Measurements from ENCODE around the gene ZKSCAN5. TPM values are rescaled to one million over a fixed set of nuclear protein-coding genes. Genes with fewer than 3 reads are reported as not detected.

Gene ZKSCAN5
- total RNA-seq, 4 donors from 2014 or later, result 4.5 to 8.7 (median 5.9) TPM

DNA sequence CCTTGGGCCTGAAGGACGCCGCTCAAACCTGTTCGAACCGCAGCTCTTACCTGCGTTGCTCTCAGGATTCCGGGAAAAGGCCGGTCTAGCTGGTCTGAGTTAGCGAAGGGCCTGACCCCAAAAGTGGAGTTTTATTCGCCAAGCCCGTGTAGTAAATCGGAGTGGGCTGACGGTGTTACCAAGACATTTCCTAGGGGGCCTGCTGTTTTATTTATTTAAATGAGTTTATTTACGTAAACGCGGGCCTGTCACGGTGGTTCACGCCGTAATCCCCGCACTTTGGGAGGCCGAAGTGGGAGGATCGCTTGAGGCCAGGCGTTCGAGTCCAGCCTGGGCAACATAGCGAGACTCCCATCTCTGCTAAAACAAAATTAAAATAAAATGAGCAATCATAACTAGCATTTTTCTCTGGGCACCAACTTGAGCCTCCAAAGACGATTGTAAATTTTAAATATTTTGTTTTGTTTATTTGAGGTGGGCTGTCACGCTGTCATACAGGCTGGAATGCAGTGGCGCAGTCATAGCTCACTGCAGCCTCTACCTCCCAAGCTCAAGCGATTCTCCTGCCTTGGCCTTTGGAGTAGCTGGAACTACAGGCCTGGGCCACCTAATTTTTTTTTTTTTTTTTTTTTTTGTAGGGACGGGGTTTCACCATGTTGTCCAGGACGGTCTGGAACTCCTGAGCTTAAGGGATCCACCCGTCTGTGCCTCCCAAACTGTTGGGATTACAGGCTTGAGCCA lies 54.9 kb downstream of the ZKSCAN5 start:
- intact Hi-C loops (cut with DNase I; ENCODE audit: low total_unique reads), result no loop called here
- Histone ChIP-seq H3K4me1 (peaks cover 17 to 48% (median 23%) of the 10 kb centered on the region in 4 donors), H3K36me3 (peaks cover 0 to 43% (median 21%) of the 10 kb centered on the region in 4 donors)

DNA sequence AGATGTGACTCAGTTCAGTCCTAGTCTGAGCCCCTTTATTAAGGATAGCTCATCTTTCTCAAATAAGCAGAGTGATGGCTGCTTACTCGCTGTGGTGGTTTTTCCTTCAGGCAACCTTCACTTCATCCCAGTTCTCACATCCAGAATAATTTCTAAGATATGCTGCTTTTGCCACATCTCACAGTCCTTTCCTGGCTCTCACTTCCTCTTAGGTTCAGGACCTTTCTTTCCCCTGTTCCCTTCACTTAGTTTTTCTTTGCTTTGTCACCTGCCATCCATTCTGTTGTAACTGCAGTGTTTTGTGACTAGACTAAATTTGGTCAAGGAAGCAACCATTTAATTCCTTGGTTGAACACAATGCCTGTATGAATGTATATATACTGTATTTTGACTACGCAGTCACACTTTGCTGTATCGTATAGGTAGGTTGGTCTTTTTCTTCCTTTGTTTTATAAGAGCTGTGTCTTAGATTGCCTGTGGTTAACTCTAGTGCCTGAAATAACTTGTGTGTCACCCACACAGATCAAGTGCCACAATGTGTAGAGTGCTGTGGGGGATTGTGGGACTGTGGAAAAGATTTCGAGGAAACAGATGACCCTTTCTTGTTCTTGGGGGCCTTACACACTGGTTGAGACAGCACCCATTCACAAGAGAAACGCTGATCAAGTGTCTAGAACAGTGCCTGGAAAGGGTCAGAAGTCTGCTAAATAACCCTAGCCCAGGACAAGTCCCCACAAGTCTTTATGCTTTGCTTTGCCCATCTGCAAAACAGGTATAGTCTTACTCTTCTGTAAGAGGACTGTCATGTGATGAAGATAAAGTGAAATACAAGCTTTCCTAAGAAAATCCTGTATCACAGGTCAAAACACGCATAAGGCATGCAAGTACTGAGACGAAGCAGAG lies 56.6 kb downstream of the ZKSCAN5 start:
- DNase-seq, result no peak
- Histone ChIP-seq H3K27ac (peak overlapping the region in 1 of 4 donors; percentile 96), H3K4me1 (peaks cover 17 to 48% (median 23%) of the 10 kb centered on the region in 4 donors), H3K36me3 (peaks cover 0 to 57% (median 26%) of the 10 kb centered on the region in 4 donors), H3K9me3 (no peaks in the 10 kb centered on the region), H3K27me3 (no peaks in the 10 kb centered on the region), H3K4me3 (no peak overlapping the region)
- 93 to 96% methylated on average over 6 to 7 of the region's 7 CpGs for WGBS, 2 donors (ENCODE audit: low coverage in 1 of 2)
- intact Hi-C loops (cut with DNase I; ENCODE audit: low total_unique reads), result no loop called here
- in situ Hi-C loops (cut with MboI; ENCODE audit: low pct_ligation_motif_present in 1 of 4, low pct_unique_long_range_greater_than_20kb in 1 of 4, low sequenced_read_pairs in 3 of 4), result no loop called here
- no peak for TF ChIP-seq POLR2AphosphoS5 (IDR thresholded peaks at IDR 0.05)
- TF ChIP-seq EP300 (IDR thresholded peaks at IDR 0.05; ENCODE audit: low read depth), result no peak
- TF ChIP-seq, protein P1, sequence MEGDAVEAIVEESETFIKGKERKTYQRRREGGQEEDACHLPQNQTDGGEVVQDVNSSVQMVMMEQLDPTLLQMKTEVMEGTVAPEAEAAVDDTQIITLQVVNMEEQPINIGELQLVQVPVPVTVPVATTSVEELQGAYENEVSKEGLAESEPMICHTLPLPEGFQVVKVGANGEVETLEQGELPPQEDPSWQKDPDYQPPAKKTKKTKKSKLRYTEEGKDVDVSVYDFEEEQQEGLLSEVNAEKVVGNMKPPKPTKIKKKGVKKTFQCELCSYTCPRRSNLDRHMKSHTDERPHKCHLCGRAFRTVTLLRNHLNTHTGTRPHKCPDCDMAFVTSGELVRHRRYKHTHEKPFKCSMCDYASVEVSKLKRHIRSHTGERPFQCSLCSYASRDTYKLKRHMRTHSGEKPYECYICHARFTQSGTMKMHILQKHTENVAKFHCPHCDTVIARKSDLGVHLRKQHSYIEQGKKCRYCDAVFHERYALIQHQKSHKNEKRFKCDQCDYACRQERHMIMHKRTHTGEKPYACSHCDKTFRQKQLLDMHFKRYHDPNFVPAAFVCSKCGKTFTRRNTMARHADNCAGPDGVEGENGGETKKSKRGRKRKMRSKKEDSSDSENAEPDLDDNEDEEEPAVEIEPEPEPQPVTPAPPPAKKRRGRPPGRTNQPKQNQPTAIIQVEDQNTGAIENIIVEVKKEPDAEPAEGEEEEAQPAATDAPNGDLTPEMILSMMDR (IDR thresholded peaks at IDR 0.05), result no peak
- TF ChIP-seq POLR2A (IDR thresholded peaks at IDR 0.05), result no peak

More for the DNA sequence above, 54.9 kb downstream of the ZKSCAN5 start:
- no peak for DNase-seq
- Histone ChIP-seq H3K27me3 (no peaks in the 10 kb centered on the region), H3K9me3 (no peaks in the 10 kb centered on the region), H3K4me3 (peak overlapping the region; percentile 64 to 92 (median 82)), H3K27ac (peak overlapping the region; percentile 96 to 98 (median 97))
- in situ Hi-C loops (cut with MboI; ENCODE audit: low pct_ligation_motif_present in 1 of 4, low pct_unique_long_range_greater_than_20kb in 1 of 4, low sequenced_read_pairs in 3 of 4), result loop anchor here in 1 of 4 donors (10.0 kb wide), 1 partner anchor 55 kb away; the partner anchor contains the start of genes ZKSCAN5 and ZNF394
- TF ChIP-seq EP300 (IDR thresholded peaks at IDR 0.05; ENCODE audit: low read depth) (no peak), POLR2AphosphoS5 (IDR thresholded peaks at IDR 0.05) (no peak), POLR2A (IDR thresholded peaks at IDR 0.05) (no peak)
- TF ChIP-seq, protein P1 (IDR thresholded peaks at IDR 0.05), result no peak
- 21 to 32% methylated on average over 18 to 31 of the region's 31 CpGs for WGBS, 2 donors (ENCODE audit: low coverage in 1 of 2)

DNA sequence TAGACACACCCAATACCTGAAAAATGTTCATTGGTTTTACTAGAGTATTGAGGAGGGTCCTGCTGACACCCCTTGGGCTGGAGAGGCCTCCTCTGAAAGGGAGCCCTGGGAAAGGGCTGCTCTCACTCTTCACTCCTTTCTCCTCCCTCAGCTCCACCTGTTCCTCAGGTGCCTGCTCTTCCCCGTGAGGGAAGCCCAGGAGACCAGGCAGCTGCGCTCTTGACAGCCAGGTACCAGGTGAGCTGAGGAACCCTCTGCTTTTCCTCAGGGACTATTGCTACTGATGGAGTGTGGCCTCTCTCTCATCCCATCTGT lies 57.2 kb downstream of the ZKSCAN5 start:
- H3K27ac ChIP-seq, result peak overlapping the region in 1 of 4 donors; percentile 8
- WGBS, 2 donors (ENCODE audit: low coverage in 1 of 2), result 95% methylated on average over 2 of the region's 2 CpGs; no CpG with 5 or more reads in 1 of the 2 donors
- intact Hi-C loops (cut with DNase I; ENCODE audit: low total_unique reads), result no loop called here
- no peak for DNase-seq
- in situ Hi-C loops (cut with MboI; ENCODE audit: low pct_ligation_motif_present in 1 of 4, low pct_unique_long_range_greater_than_20kb in 1 of 4, low sequenced_read_pairs in 3 of 4), result no loop called here
- H3K9me3 ChIP-seq, result no peaks in the 10 kb centered on the region
- no peak for TF ChIP-seq POLR2AphosphoS5 (IDR thresholded peaks at IDR 0.05)
- TF ChIP-seq, protein P1 (IDR thresholded peaks at IDR 0.05), result no peak
- H3K4me3 ChIP-seq, result no peak overlapping the region
- H3K4me1 ChIP-seq, result peaks cover 17 to 46% (median 23%) of the 10 kb centered on the region in 4 donors
- no peaks in the 10 kb centered on the region for H3K27me3 ChIP-seq
- H3K36me3 ChIP-seq, result peaks cover 0 to 59% (median 26%) of the 10 kb centered on the region in 4 donors

Measured in transverse colon (tissue), 4 donors.